H1 (cell line): ENCODE measurements around the gene HOXB7.

Source experiments
- CREB1 ChIP-seq: IDR thresholded peaks from 2 replicates; pipeline ENCODE4 v1.6.1; 2012; ENCODE audit warnings: inconsistent platforms
- EZH2 ChIP-seq: fragments of 200-600 bp; sonication (generic); IDR thresholded peaks from 2 replicates; pipeline ENCODE4 v1.7.1; 2012; ENCODE audit warnings: low read depth, mild to moderate bottlenecking, moderate library complexity, low read length, inconsistent platforms; ENCODE audit not compliant: severe bottlenecking
- POLR2A ChIP-seq, 2 experiments: IDR thresholded peaks; 1 replicate in 1 of 2; 2 replicates in 1 of 2; pipeline ENCODE4 v1.6.1; 2011; ENCODE audit warnings: low read depth in 2 of 2, low read length in 2 of 2, mild to moderate bottlenecking in 2 of 2; ENCODE audit errors: control extremely low read depth in 1 of 2
- POLR2AphosphoS5 ChIP-seq: IDR thresholded peaks from 2 replicates; pipeline ENCODE4 v1.6.1; 2011; ENCODE audit warnings: low read depth, low read length
- TAF1 ChIP-seq: IDR thresholded peaks from 2 replicates; pipeline ENCODE4 v1.6.1; 2011; ENCODE audit warnings: mild to moderate bottlenecking, low read depth, low read length
- TAF7 ChIP-seq: optimal IDR thresholded peaks from 2 replicates; pipeline ENCODE3; 2011; ENCODE audit warnings: low read depth, mild to moderate bottlenecking, inconsistent platforms, low read length, moderate library complexity, borderline replicate concordance
- TF ChIP-seq, protein P1 (sequence below), 3 experiments: IDR thresholded peaks; 1 replicate in 2 of 3; 2 replicates in 1 of 3; pipeline versions ENCODE4 v1.5.1 to v1.6.1; 2011; ENCODE audit warnings: low read length in 3 of 3, mild to moderate bottlenecking in 3 of 3, inconsistent platforms in 2 of 3, low read depth in 1 of 3, moderate library complexity in 1 of 3; ENCODE audit not compliant: insufficient read depth in 1 of 3; ENCODE audit errors: control extremely low read depth in 1 of 3

GRCh38 chr17:48579471-48579759 lies 31.4 kb downstream of the HOXB7 start:
- no peak for TF ChIP-seq POLR2A (IDR thresholded peaks at IDR 0.05; ENCODE audit: control extremely low read depth in 1 of 2, low read depth in 2 of 2, low read length in 2 of 2)
- TF ChIP-seq CREB1, result no peak
- peak; percentile 97 for TF ChIP-seq EZH2
- TF ChIP-seq, protein P1, sequence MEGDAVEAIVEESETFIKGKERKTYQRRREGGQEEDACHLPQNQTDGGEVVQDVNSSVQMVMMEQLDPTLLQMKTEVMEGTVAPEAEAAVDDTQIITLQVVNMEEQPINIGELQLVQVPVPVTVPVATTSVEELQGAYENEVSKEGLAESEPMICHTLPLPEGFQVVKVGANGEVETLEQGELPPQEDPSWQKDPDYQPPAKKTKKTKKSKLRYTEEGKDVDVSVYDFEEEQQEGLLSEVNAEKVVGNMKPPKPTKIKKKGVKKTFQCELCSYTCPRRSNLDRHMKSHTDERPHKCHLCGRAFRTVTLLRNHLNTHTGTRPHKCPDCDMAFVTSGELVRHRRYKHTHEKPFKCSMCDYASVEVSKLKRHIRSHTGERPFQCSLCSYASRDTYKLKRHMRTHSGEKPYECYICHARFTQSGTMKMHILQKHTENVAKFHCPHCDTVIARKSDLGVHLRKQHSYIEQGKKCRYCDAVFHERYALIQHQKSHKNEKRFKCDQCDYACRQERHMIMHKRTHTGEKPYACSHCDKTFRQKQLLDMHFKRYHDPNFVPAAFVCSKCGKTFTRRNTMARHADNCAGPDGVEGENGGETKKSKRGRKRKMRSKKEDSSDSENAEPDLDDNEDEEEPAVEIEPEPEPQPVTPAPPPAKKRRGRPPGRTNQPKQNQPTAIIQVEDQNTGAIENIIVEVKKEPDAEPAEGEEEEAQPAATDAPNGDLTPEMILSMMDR (IDR thresholded peaks at IDR 0.05; ENCODE audit: control extremely low read depth in 1 of 3, insufficient read depth in 1 of 3, low read depth in 1 of 3, low read length in 3 of 3), result no peak
- no peak for TF ChIP-seq TAF1
- TF ChIP-seq TAF7, result no peak
- TF ChIP-seq POLR2AphosphoS5, result no peak
